Astrocyte of the spinal cord (primary cell): ENCODE measurements around the gene BABAM1.

Experiments used
- DNase-seq: peaks from one replicate; pipeline ENCODE4 v3.0.0; 2011; ENCODE audit warnings: low read depth, low spot score
- H3K4me3 ChIP-seq: 2 replicates; pipeline ENCODE4 v1.5.1; 2011; ENCODE audit warnings: low read depth, mild to moderate bottlenecking, low read length, moderate library complexity
- CTCF ChIP-seq: IDR thresholded peaks from 2 replicates; pipeline ENCODE4 v1.5.1; 2012; ENCODE audit warnings: low read depth, mild to moderate bottlenecking, low read length, inconsistent platforms
- in situ Hi-C: cut with HindIII; loops from 2 replicates; pipeline ENCODE4 v1.10.0; 2017; ENCODE audit warnings: low sequenced_read_pairs

BABAM1 gene

DNA sequence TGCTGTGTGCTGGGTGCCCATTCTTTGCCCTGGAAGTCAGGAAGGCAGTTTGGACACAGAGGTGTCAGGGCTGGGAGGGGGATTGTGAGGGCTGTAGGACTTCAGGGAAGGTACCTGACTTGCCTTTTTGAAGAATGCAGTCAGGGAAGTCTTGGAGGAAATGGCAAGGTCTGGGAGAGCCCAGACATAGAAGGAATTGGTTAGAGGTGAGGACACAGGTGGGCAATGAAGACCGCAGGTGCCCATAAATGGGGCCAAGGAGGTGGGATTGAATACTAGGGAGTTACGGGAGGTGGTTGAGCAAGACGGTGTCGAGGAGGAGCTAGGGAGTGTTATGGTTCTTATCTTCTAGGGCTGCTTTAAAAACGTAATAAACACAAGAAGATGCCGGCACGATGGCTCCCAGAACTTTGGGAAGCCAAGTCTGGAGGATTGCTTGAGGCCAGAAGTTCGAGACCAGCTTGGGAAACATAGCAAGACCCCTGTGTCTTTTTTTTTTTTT lies 40.7 kb downstream of the BABAM1 start:
- in situ Hi-C loops, result no loop called here

DNA sequence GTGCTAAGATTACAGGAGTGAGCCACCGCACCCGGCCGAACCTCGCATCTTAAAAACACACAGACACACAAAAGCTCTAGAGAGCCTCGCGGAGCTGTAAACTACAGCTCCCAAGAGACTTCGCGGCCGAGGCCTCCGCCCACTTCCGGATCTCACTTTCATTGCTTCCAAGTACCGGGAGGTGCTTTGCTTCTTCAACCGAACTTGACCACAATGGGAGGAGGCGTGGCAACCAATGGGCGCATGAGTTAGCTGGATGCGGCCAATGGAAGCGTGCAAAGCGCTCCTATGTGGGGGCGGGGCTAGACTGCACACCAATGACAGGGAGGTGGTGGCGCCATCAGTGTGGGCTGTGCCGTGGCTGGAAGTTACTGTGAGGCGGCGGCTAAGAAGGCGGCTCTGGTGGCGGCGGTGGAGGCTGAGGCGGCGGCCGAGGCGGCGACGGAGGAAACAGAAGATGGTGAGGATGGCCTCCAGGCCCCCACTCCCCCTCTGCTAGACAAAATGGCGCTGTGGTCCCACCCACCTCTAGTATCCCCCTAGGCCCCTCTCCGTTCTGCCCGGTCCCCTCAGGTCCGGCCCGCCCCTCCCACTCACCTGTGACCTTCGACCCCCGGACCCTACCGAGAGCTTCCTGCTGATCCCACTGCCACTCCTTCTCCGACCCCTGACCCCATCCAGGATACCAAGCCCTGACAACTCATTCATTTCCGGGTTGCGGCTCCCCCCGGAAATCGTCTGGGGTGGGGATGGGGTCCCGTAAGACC lies 42.1 kb downstream of the BABAM1 start, which contains the start of gene DDA1:
DDA1 (plus strand) TSS at position 366 of the 767 bp plus-strand sequence; CDS start at position 458, 92 bp downstream.
- DNase-seq, result peak; percentile 100
- peak within 1 kb of the TSS; percentile 99 for H3K4me3 ChIP-seq
- in situ Hi-C loops, result no loop called here
- no peak for TF ChIP-seq CTCF

More for the DNA sequence above, 40.7 kb downstream of the BABAM1 start:
- H3K4me3 ChIP-seq, result no peak overlapping the region
- TF ChIP-seq CTCF, result no peak
- no peak for DNase-seq

- in situ Hi-C loops, result no loop called here
- no peak for TF ChIP-seq CTCF
- H3K4me3 ChIP-seq, result peak overlapping the region; percentile 99
- DNase-seq, result no peak
These were observed 42.8 kb downstream of the BABAM1 start for GRCh38 chr19:17309965-17310461.

- DNase-seq, result peak; percentile 76
- in situ Hi-C loops, result no loop called here
- H3K4me3 ChIP-seq, result no peak overlapping the region
- no peak for TF ChIP-seq CTCF
These were observed 44.4 kb downstream of the BABAM1 start for GRCh38 chr19:17311455-17312188.

DNA sequence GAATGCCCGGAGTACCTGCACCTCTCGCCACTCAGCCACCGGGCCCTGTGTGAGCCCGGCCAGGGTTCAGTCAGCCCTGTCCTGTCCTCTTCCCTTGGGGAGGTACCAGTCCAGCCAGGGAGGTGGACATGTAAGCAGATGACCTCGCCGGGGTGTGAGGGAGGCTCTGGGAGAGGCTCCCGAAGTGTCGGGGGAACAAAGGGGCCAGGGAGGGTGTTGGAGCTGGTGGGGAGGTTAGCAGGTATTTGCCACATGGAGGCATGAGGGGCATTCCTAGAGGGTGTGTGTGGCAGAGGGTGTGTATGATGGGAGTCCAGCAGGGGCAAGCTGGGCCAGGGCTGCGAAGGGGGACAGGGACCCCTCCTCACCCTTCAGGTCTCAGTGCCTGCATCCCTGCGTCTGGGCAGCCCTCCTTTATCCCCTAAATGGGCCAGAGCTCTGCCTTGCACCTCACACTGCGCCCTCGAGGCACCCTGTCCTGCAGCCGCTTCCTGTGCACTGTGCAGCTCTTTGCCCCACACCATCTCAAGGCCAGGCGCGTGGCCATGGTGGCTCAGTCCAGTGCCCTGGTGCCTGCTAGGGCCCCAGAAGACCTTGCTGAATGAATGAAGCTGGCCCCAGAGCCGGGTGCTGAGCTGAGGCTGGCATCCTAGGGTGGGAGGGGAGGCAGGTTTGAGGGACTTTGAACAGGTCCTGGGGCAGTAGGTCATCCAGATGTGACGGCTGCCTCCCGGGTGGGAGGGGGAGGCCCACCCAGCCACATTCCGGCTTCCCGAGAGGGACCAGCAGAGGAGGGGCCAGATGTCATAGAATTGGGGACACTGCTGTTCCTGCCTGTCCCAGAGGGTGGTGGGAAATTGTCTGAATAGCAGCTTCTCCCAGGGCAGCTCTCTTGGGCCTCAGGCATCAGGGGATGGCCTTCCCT lies 45.2 kb downstream of the BABAM1 start:
- H3K4me3 ChIP-seq, result no peak overlapping the region
- in situ Hi-C loops, result no loop called here
- no peak for DNase-seq
- no peak for TF ChIP-seq CTCF
